Measurements from ENCODE around the gene S100A10. TPM values are rescaled to one million over a fixed set of nuclear protein-coding genes. Genes with fewer than 3 reads are reported as not detected.

S100A10 gene
- total RNA-seq, 1 donor from 2014 or later: 245 TPM

GRCh38 chr1:151998611-151999362 lies 5.1 kb upstream of the S100A10 start:
- H3K27me3 Mint-ChIP-seq (ENCODE audit: unreplicated experiment): peaks cover 4% of the 10 kb centered on the region

GRCh38 chr1:151997284-151997570 lies 3.6 kb upstream of the S100A10 start:
- Mint-ChIP-seq H3K36me3 (ENCODE audit: unreplicated experiment) (no peaks in the 10 kb centered on the region), H3K27me3 (ENCODE audit: unreplicated experiment) (peaks cover 10% of the 10 kb centered on the region), H3K9me3 (ENCODE audit: unreplicated experiment) (peaks cover 3% of the 10 kb centered on the region), H3K4me3 (ENCODE audit: unreplicated experiment) (no peak overlapping the region), H3K4me1 (ENCODE audit: low read depth, unreplicated experiment) (no peaks in the 10 kb centered on the region), H3K27ac (ENCODE audit: unreplicated experiment) (no peak overlapping the region)
- no peak for TF ChIP-seq CTCF (IDR thresholded peaks at IDR 0.05; ENCODE audit: partially characterized antibody, unreplicated experiment)
- no peak for DNase-seq

More at GRCh38 chr1:151998611-151999362, 5.1 kb upstream of the S100A10 start:
- Mint-ChIP-seq H3K27ac (ENCODE audit: unreplicated experiment) (no peak overlapping the region), H3K4me3 (ENCODE audit: unreplicated experiment) (no peak overlapping the region), H3K9me3 (ENCODE audit: unreplicated experiment) (peaks cover 8% of the 10 kb centered on the region), H3K4me1 (ENCODE audit: low read depth, unreplicated experiment) (peaks cover 4% of the 10 kb centered on the region), H3K36me3 (ENCODE audit: unreplicated experiment) (no peaks in the 10 kb centered on the region)
- no peak for DNase-seq
- no peak for TF ChIP-seq CTCF (IDR thresholded peaks at IDR 0.05; ENCODE audit: partially characterized antibody, unreplicated experiment)

GRCh38 chr1:151995774-151996173 lies 2.1 kb upstream of the S100A10 start:
- no peak for TF ChIP-seq CTCF (IDR thresholded peaks at IDR 0.05; ENCODE audit: partially characterized antibody, unreplicated experiment)
- Mint-ChIP-seq H3K4me1 (ENCODE audit: low read depth, unreplicated experiment) (peaks cover 2% of the 10 kb centered on the region), H3K27me3 (ENCODE audit: unreplicated experiment) (peaks cover 10% of the 10 kb centered on the region)

GRCh38 chr1:151994956-151995355 lies 1.3 kb upstream of the S100A10 start:
- DNase-seq: no peak
- no peak overlapping the region for H3K27ac Mint-ChIP-seq (ENCODE audit: unreplicated experiment)
- no peak for TF ChIP-seq CTCF (IDR thresholded peaks at IDR 0.05; ENCODE audit: partially characterized antibody, unreplicated experiment)
- H3K4me3 Mint-ChIP-seq (ENCODE audit: unreplicated experiment): no peak overlapping the region
- peaks cover 10% of the 10 kb centered on the region for H3K27me3 Mint-ChIP-seq (ENCODE audit: unreplicated experiment)
- H3K36me3 Mint-ChIP-seq (ENCODE audit: unreplicated experiment): no peaks in the 10 kb centered on the region
- peaks cover 2% of the 10 kb centered on the region for H3K4me1 Mint-ChIP-seq (ENCODE audit: low read depth, unreplicated experiment)
- peaks cover 5% of the 10 kb centered on the region for H3K9me3 Mint-ChIP-seq (ENCODE audit: unreplicated experiment)

More at GRCh38 chr1:151995774-151996173, 2.1 kb upstream of the S100A10 start:
- Mint-ChIP-seq H3K4me3 (ENCODE audit: unreplicated experiment) (no peak overlapping the region), H3K27ac (ENCODE audit: unreplicated experiment) (no peak overlapping the region), H3K9me3 (ENCODE audit: unreplicated experiment) (peaks cover 6% of the 10 kb centered on the region), H3K36me3 (ENCODE audit: unreplicated experiment) (no peaks in the 10 kb centered on the region)
- no peak for DNase-seq

GRCh38 chr1:151993084-151993733 lies 450 bp downstream of the S100A10 start:
- Mint-ChIP-seq H3K27me3 (ENCODE audit: unreplicated experiment) (peaks cover 10% of the 10 kb centered on the region), H3K4me3 (ENCODE audit: unreplicated experiment) (peak overlapping the region; percentile 92), H3K9me3 (ENCODE audit: unreplicated experiment) (peaks cover 5% of the 10 kb centered on the region), H3K4me1 (ENCODE audit: low read depth, unreplicated experiment) (peaks cover 6% of the 10 kb centered on the region), H3K27ac (ENCODE audit: unreplicated experiment) (peak overlapping the region; percentile 91), H3K36me3 (ENCODE audit: unreplicated experiment) (no peaks in the 10 kb centered on the region)
- TF ChIP-seq CTCF (IDR thresholded peaks at IDR 0.05; ENCODE audit: partially characterized antibody, unreplicated experiment): no peak
- peak; percentile 31 for DNase-seq
